ENCODE data around the gene KRT73. TPM values are rescaled to one million over a fixed set of nuclear protein-coding genes. Genes with fewer than 3 reads are reported as not detected.

Gene KRT73
- total RNA-seq, 1 experiment from 2014 or later, result not detected

GRCh38 chr12:52577316-52577715 is 41.0 kb downstream of the KRT73 start (continued):
- no peak for TF ChIP-seq FOXP4 (CRISPR knock-in tag; IDR thresholded peaks at IDR 0.05)

- 0 out of 2 replicates have a peak, but pooled peaks cover 2% of the 10 kb centered on the region for H3K4me1 Mint-ChIP-seq
- H3K36me3 Mint-ChIP-seq, result no peaks in the 10 kb centered on the region
- ATAC-seq (no peak), DNase-seq (ENCODE audit: low spot score) (no peak)
- no peak overlapping the region for H3K4me3 Mint-ChIP-seq
- H3K27me3 Mint-ChIP-seq (ENCODE audit: low read depth), result no peaks in the 10 kb centered on the region
- no peaks in the 10 kb centered on the region for H3K9me3 Mint-ChIP-seq
- no peak overlapping the region for H3K27ac Mint-ChIP-seq
- TF ChIP-seq FOXJ3 (CRISPR knock-in tag; IDR thresholded peaks at IDR 0.05; ENCODE audit: borderline replicate concordance) (no peak), ZNF532 (CRISPR knock-in tag; IDR thresholded peaks at IDR 0.05; ENCODE audit: borderline replicate concordance) (no peak), ZNF396 (CRISPR knock-in tag; IDR thresholded peaks at IDR 0.05; ENCODE audit: borderline replicate concordance) (no peak), ZNF281 (CRISPR knock-in tag; IDR thresholded peaks at IDR 0.05) (no peak), MLX (CRISPR knock-in tag; IDR thresholded peaks at IDR 0.05) (no peak), ZBTB21 (CRISPR knock-in tag; IDR thresholded peaks at IDR 0.05; ENCODE audit: borderline replicate concordance) (no peak), IRF2 (CRISPR knock-in tag; IDR thresholded peaks at IDR 0.05; ENCODE audit: borderline replicate concordance, low read depth) (no peak), USF1 (CRISPR knock-in tag; IDR thresholded peaks at IDR 0.05) (no peak), E2F5 (CRISPR knock-in tag; IDR thresholded peaks at IDR 0.05) (no peak), ELF4 (CRISPR knock-in tag; IDR thresholded peaks at IDR 0.05; ENCODE audit: low read depth) (no peak), EMX1 (CRISPR knock-in tag; IDR thresholded peaks at IDR 0.05) (no peak), NFATC4 (CRISPR knock-in tag; IDR thresholded peaks at IDR 0.05) (no peak), E2F1 (CRISPR knock-in tag; IDR thresholded peaks at IDR 0.05) (no peak)
- ChIA-PET POLR2A (no interaction called here), CTCF (interaction anchor here (1.0 to 2.9 kb wide), 4 partner anchors 180 to 295 kb away, joined by 3 to 12 read pairs (median 6); no protein-coding TSS in a partner anchor)
Observed at GRCh38 chr12:52575948-52576347, 42.4 kb downstream of the KRT73 start.
